Activated CD8-positive, alpha-beta memory T cell treated with anti-CD3 and anti-CD28 coated beads, Interleukin-2, amount 10 ng/mL, durations not matched to agents 7 days and 5 days (primary cell): ENCODE measurements around the gene TOR2A. TPM values are rescaled to one million over a fixed set of nuclear protein-coding genes. Genes with fewer than 3 reads are reported as not detected.
"Not testable (repeated sequence)": the region's sequence is repeated elsewhere in the genome, so short reads cannot be mapped to it uniquely, and the experiment has no call there.

Source experiments
- ATAC-seq: fragments of 150-1000 bp; cut with Tn5 transposase; one replicate; pipeline ENCODE4 v1.10.0; 2021; ENCODE audit warnings: moderate library complexity
- CTCF ChIA-PET: fragments of 350-600 bp; sonication (Branson Sonifier 250); formaldehyde crosslinking; loops from one replicate; lab custom pipeline; 2021; ENCODE audit warnings: antibody characterized with exemption; lab: Charles Lee
- DNase-seq: peaks from one replicate; pipeline ENCODE4 v3.0.0-alpha.2; 2020
- H3K27ac Mint-ChIP-seq: one replicate; pipeline ENCODE4 v1.8.0; 2021; ENCODE audit warnings: mild to moderate bottlenecking, mixed read lengths
- H3K27me3 Mint-ChIP-seq: one replicate; pipeline ENCODE4 v1.8.0; 2021; ENCODE audit warnings: mixed read lengths
- H3K36me3 Mint-ChIP-seq: one replicate; pipeline ENCODE4 v1.8.0; 2021; ENCODE audit warnings: mild to moderate bottlenecking, mixed read lengths
- H3K4me1 Mint-ChIP-seq: one replicate; pipeline ENCODE4 v1.8.0; 2021; ENCODE audit warnings: mixed read lengths
- H3K4me3 Mint-ChIP-seq: one replicate; pipeline ENCODE4 v1.8.0; 2021; ENCODE audit warnings: mild to moderate bottlenecking, moderate library complexity, mixed read lengths
- H3K9me3 Mint-ChIP-seq: one replicate; pipeline ENCODE4 v1.8.0; 2022; ENCODE audit warnings: low read depth, mixed read lengths
- total RNA-seq, 2 experiments: library from RNA; stranded (reverse); gene quantifications; one replicate each; pipeline ENCODE4 v1.2.3, GENCODE V29; 2021

Gene TOR2A
- 10 to 100 TPM; 24.1 to 26.8 TPM for total RNA-seq

GRCh38 chr9:127734747-127735529 lies at the start of gene TOR2A:
Gene TOR2A, minus strand, starts transcription at chr9:127735294. Its CDS starts 24 bp downstream, at chr9:127735270.
- Mint-ChIP-seq H3K27ac (peak within 1 kb of the TSS; percentile 83), H3K9me3 (no peaks in the 10 kb centered on the region), H3K4me3 (peak within 1 kb of the TSS; percentile 76), H3K27me3 (no peaks in the 10 kb centered on the region), H3K4me1 (peaks cover 20% of the 10 kb centered on the region), H3K36me3 (peaks cover 9% of the 10 kb centered on the region)
- DNase-seq (peak; percentile 98), ATAC-seq (peak; percentile 93)
- CTCF ChIA-PET, result interaction anchor here (0.6 to 5.3 kb wide), 85 partner anchors 10 to 794 kb away, joined by 3 to 86 read pairs (median 5); partner anchors contain the start of genes CDK9, CFAP157, ENG and FPGS

- peak overlapping the region; percentile 89 for H3K27ac Mint-ChIP-seq
- ATAC-seq (peak; percentile 35), DNase-seq (peak; percentile 97)
- no peaks in the 10 kb centered on the region for H3K9me3 Mint-ChIP-seq
- H3K27me3 Mint-ChIP-seq, result no peaks in the 10 kb centered on the region
- H3K4me3 Mint-ChIP-seq, result peak overlapping the region; percentile 67
- H3K36me3 Mint-ChIP-seq, result peaks cover 18% of the 10 kb centered on the region
- CTCF ChIA-PET, result interaction anchor here (0.8 to 8.7 kb wide), 9 partner anchors 12 to 138 kb away, joined by 3 to 86 read pairs (median 19); partner anchors contain the start of genes PTRH1, TOR2A and TTC16
- peaks cover 75% of the 10 kb centered on the region for H3K4me1 Mint-ChIP-seq
Measured at GRCh38 chr9:127783111-127784008, 48.3 kb upstream of the TOR2A start.

- peak overlapping the region; percentile 89 for H3K27ac Mint-ChIP-seq
- H3K4me1 Mint-ChIP-seq, result peaks cover 60% of the 10 kb centered on the region
- ATAC-seq (no peak), DNase-seq (no peak)
- H3K4me3 Mint-ChIP-seq, result peak overlapping the region; percentile 38
- H3K27me3 Mint-ChIP-seq, result no peaks in the 10 kb centered on the region
- CTCF ChIA-PET, result interaction anchor here (5.1 to 8.7 kb wide), 4 partner anchors 11 to 88 kb away, joined by 50 to 86 read pairs (median 62); partner anchors contain the start of gene TOR2A
- peaks cover 17% of the 10 kb centered on the region for H3K36me3 Mint-ChIP-seq
- no peaks in the 10 kb centered on the region for H3K9me3 Mint-ChIP-seq
Measured at GRCh38 chr9:127781806-127782205, 46.7 kb upstream of the TOR2A start.

- H3K27ac Mint-ChIP-seq, result peak overlapping the region; percentile 97
- not testable (repeated sequence) for H3K27me3 Mint-ChIP-seq, DNase-seq, H3K9me3 Mint-ChIP-seq, H3K4me3 Mint-ChIP-seq, ATAC-seq
- CTCF ChIA-PET, result interaction anchor here (1.1 to 2.6 kb wide), 2 partner anchors 11 to 46 kb away, joined by 7 to 14 read pairs; partner anchors contain the start of gene TOR2A
- peaks cover 20% of the 10 kb centered on the region for H3K36me3 Mint-ChIP-seq
- H3K4me1 Mint-ChIP-seq, result peaks cover 59% of the 10 kb centered on the region
Measured at GRCh38 chr9:127780909-127781308, 45.8 kb upstream of the TOR2A start.

- DNase-seq, result peak; percentile 57
- no peaks in the 10 kb centered on the region for H3K27me3 Mint-ChIP-seq
- H3K4me1 Mint-ChIP-seq, result peaks cover 61% of the 10 kb centered on the region
- ATAC-seq, result no peak
- no peaks in the 10 kb centered on the region for H3K9me3 Mint-ChIP-seq
- CTCF ChIA-PET, result interaction anchor here (0.7 to 3.0 kb wide), 5 partner anchors 10 to 143 kb away, joined by 3 to 16 read pairs (median 7); partner anchors contain the start of gene TOR2A
- no peak overlapping the region for H3K4me3 Mint-ChIP-seq
- H3K36me3 Mint-ChIP-seq, result peaks cover 20% of the 10 kb centered on the region
- H3K27ac Mint-ChIP-seq, result peak overlapping the region; percentile 97
Measured at GRCh38 chr9:127780126-127780885, 45.2 kb upstream of the TOR2A start.

GRCh38 chr9:127779136-127779981 lies 44.3 kb upstream of the TOR2A start:
- peak; percentile 81 for DNase-seq
- ATAC-seq, result peak; percentile 45
- H3K27me3 Mint-ChIP-seq, result no peaks in the 10 kb centered on the region
- peaks cover 24% of the 10 kb centered on the region for H3K36me3 Mint-ChIP-seq
- peaks cover 62% of the 10 kb centered on the region for H3K4me1 Mint-ChIP-seq
- peak overlapping the region; percentile 100 for H3K4me3 Mint-ChIP-seq
- H3K27ac Mint-ChIP-seq, result peak overlapping the region; percentile 97
- no peaks in the 10 kb centered on the region for H3K9me3 Mint-ChIP-seq
- CTCF ChIA-PET, result interaction anchor here (0.7 to 3.0 kb wide), 13 partner anchors 9 to 163 kb away, joined by 3 to 21 read pairs (median 4); partner anchors contain the start of genes ST6GALNAC4 and TOR2A

GRCh38 chr9:127778280-127779135 lies 43.4 kb upstream of the TOR2A start, which contains the start of gene SH2D3C:
Gene SH2D3C, minus strand, starts transcription at chr9:127778666. Its CDS starts 39 bp downstream, at chr9:127778627.
- Mint-ChIP-seq H3K36me3 (peaks cover 30% of the 10 kb centered on the region), H3K4me1 (peaks cover 59% of the 10 kb centered on the region), H3K9me3 (no peaks in the 10 kb centered on the region), H3K27ac (peak within 1 kb of the TSS; percentile 97), H3K27me3 (no peaks in the 10 kb centered on the region), H3K4me3 (peak within 1 kb of the TSS; percentile 100)
- CTCF ChIA-PET, result interaction anchor here (0.6 to 3.0 kb wide), 12 partner anchors 8 to 164 kb away, joined by 3 to 21 read pairs (median 4); partner anchors contain the start of genes ST6GALNAC4 and TOR2A
- ATAC-seq, result peak; percentile 25
- DNase-seq, result peak; percentile 73

GRCh38 chr9:127777368-127777980 lies 42.4 kb upstream of the TOR2A start:
- ATAC-seq (no peak), DNase-seq (peak; percentile 56)
- CTCF ChIA-PET, result interaction anchor here (0.6 to 3.0 kb wide), 5 partner anchors 10 to 93 kb away, joined by 3 to 21 read pairs (median 6); partner anchors contain the start of gene TOR2A
- Mint-ChIP-seq H3K27me3 (no peaks in the 10 kb centered on the region), H3K36me3 (peaks cover 36% of the 10 kb centered on the region), H3K27ac (peak overlapping the region; percentile 97), H3K9me3 (no peaks in the 10 kb centered on the region), H3K4me1 (peaks cover 54% of the 10 kb centered on the region), H3K4me3 (peak overlapping the region; percentile 100)

- Mint-ChIP-seq H3K27ac (peak overlapping the region; percentile 97), H3K27me3 (no peaks in the 10 kb centered on the region), H3K4me3 (peak overlapping the region; percentile 100), H3K4me1 (peaks cover 53% of the 10 kb centered on the region), H3K36me3 (peaks cover 36% of the 10 kb centered on the region), H3K9me3 (no peaks in the 10 kb centered on the region)
- DNase-seq (peak; percentile 48), ATAC-seq (no peak)
- CTCF ChIA-PET, result interaction anchor here (0.6 to 2.4 kb wide), 7 partner anchors 8 to 155 kb away, joined by 3 to 21 read pairs (median 7); partner anchors contain the start of genes CDK9 and TOR2A
Measured at GRCh38 chr9:127776924-127777289, 41.8 kb upstream of the TOR2A start.

GRCh38 chr9:127776195-127776923 lies 41.3 kb upstream of the TOR2A start:
- CTCF ChIA-PET, result interaction anchor here (0.6 to 2.4 kb wide), 8 partner anchors 9 to 155 kb away, joined by 3 to 21 read pairs (median 6); partner anchors contain the start of genes CDK9 and TOR2A
- Mint-ChIP-seq H3K4me3 (peak overlapping the region; percentile 100), H3K9me3 (no peaks in the 10 kb centered on the region), H3K27ac (peak overlapping the region; percentile 97), H3K27me3 (no peaks in the 10 kb centered on the region), H3K4me1 (peaks cover 53% of the 10 kb centered on the region), H3K36me3 (peaks cover 39% of the 10 kb centered on the region)
- ATAC-seq (peak; percentile 46), DNase-seq (peak; percentile 90)
